ENCODE results near the gene SNRNP200.

- TF ChIP-seq CTCF (IDR thresholded peaks at IDR 0.05) (no peak), EZH2 (IDR thresholded peaks at IDR 0.05; ENCODE audit: borderline replicate concordance, insufficient read depth, low read depth, low read length, poor library complexity, severe bottlenecking) (no peak)
Observed at GRCh38 chr2:96319396-96319795, 14.1 kb upstream of the SNRNP200 start.
